GM18861 (cell line): ENCODE measurements around the gene SCFD1.
"Not testable (repeated sequence)": the region's sequence is repeated elsewhere in the genome, so short reads cannot be mapped to it uniquely, and the experiment has no call there.

ENCODE experiments used
- ATAC-seq: cut with Tn5 transposase; IDR thresholded peaks from one replicate; pipeline ENCODE4 v1.9.1; 2021; ENCODE audit not compliant: unreplicated experiment

Gene SCFD1

DNA sequence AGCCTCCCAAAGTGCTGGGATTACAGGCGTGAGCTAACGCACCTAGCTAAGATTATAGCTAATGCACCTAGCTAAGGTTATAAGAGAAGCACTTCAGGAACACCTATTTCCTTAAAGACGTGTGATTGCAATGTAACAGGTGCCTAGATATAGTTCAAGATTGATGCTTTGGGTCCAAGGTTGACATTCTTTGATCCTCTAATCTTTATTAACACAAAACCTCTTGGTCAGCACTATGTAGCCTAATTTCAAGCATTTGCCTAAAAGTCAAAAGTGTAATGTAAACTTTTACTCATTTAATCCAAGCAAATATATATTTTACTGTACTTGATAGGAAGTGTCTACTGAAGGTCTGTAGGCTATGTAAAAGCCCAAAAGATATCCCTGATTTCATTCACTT is 36.5 kb downstream of the SCFD1 start:
- ATAC-seq = no peak

DNA sequence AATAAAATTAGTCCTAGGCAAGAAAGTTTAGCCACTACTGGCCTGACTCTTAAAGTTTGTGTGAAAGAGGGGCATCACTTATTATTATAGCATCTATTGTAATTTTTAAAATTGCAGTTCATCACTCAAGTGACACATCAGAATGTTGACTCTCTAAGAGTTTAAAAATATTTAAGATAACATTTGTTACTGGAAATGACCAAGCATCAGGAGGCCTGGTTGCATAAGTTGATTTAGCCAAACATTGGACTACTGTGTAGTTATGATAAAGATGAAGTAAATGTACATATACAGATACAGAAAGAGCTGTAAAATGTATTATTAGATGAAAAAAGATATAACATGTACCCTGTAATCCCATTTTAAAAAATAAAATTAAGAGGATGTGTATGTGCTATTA is 47.5 kb downstream of the SCFD1 start:
- ATAC-seq = no peak

- ATAC-seq = no peak
Observed at GRCh38 chr14:30673071-30673470, 51.0 kb downstream of the SCFD1 start.

- ATAC-seq = no peak
Observed at GRCh38 chr14:30678926-30679431, 56.9 kb downstream of the SCFD1 start.

- ATAC-seq = no peak
Observed at GRCh38 chr14:30680036-30680435, 57.9 kb downstream of the SCFD1 start.

- not testable (repeated sequence) for ATAC-seq
Observed at GRCh38 chr14:30680776-30681175, 58.7 kb downstream of the SCFD1 start.

- ATAC-seq = no peak
Observed at GRCh38 chr14:30681752-30682355, 59.7 kb downstream of the SCFD1 start.

DNA sequence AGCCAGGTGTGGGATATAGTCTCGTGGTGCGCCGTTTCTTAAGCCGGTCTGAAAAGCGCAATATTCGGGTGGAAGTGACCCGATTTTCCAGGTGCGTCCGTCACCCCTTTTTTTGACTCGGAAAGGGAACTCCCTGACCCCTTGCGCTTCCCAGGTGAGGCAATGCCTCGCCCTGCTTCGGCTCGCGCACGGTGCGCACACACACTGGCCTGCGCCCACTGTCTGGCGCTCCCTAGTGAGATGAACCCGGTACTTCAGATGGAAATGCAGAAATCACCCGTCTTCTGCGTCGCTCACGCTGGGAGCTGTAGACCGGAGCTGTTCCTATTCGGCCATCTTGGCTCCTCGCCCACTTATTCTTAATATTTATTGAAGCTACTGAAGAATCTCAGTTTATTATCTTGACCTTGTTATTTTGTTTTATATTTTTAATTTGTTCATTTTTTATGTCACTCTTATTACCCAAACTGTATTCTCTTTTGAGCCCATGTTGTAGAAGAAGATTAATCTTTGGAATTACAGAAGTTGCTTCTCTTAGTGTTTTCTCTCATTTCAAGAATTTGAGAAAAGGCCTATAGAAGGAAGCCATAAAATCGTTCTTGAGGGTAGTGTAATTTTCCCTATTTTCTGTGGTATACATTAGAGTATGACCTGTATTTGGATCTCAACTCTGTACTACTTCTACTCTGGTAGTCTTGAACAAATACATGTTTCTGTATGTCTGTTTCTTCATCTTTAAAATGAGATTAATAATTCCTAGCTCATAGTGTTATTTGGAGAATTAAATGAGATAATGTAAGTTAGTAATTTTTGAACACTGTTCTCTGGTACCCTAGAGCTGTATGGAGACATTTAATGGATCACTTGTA is 68.6 kb downstream of the SCFD1 start:
- not testable (repeated sequence) for ATAC-seq

GRCh38 chr14:30691751-30692398 is 69.8 kb downstream of the SCFD1 start:
- no peak for ATAC-seq

GRCh38 chr14:30692669-30693068 is 70.5 kb downstream of the SCFD1 start:
- no peak for ATAC-seq

- no peak for ATAC-seq
Observed at GRCh38 chr14:30698463-30698862, 76.3 kb downstream of the SCFD1 start.

- ATAC-seq = no peak
Observed at GRCh38 chr14:30706704-30707103, 84.6 kb downstream of the SCFD1 start.

GRCh38 chr14:30708157-30708556 is 86.0 kb downstream of the SCFD1 start:
- no peak for ATAC-seq

DNA sequence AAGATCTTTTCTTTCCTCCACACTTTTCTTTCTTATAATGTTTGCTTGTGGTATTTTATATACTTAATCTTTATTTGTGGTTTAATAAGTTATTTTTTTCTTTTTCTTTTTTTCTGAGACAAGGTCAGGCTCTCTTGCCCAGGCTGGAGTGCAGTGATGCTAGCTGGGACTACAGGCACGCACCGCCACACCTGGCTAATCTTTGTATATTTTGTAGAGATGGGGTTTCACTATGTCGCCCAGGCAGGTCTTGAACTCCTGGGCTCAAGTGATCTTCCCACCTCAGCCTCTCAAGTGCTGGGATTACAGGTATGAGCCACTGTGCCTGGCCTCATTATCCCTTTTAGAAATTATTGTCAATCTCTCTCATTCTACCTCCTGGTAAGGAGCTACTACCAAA is 87.1 kb downstream of the SCFD1 start:
- ATAC-seq = no peak

- no peak for ATAC-seq
Observed at GRCh38 chr14:30710876-30711275, 88.8 kb downstream of the SCFD1 start.

GRCh38 chr14:30719137-30719536 is 97.0 kb downstream of the SCFD1 start:
- no peak for ATAC-seq

- no peak for ATAC-seq
Observed at GRCh38 chr14:30725763-30726162, 103.6 kb downstream of the SCFD1 start.

DNA sequence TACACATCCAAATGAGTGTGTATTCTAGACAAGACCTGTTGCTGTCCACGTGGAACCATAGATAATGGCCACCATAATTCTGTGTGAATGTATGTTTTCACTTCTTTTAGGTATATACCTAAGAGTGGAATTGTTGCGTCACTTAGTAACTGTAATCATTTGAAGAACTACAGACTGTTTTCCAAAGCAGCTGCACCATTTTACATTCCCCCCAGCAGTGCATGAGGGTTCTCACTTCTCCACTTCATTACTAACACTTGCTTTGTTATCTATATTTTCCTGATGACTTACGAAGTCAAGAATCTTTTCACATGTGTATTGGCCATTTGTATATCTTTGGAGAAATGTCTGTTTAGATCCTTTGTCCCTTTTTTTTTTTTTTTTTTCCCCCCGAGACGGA is 106.4 kb downstream of the SCFD1 start:
- ATAC-seq = no peak

DNA sequence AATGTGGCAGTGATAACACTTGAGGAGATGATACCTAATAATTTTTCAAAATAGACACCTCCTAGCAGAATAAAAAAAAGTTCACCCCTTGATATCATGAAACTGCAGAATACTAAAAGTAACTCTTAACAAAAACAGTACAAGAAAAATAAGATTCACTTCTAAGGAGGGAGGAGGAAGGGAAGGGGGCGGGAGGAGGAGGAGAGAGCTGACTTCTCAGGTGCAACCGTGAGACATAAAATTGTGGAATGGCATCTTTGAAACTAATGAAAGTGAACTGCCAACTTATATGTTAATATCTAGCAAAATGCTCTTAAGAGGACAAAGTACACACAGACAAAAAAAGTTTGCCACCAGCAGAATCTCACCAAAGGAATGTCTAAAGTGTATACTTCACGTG is 115.8 kb downstream of the SCFD1 start:
- no peak for ATAC-seq

GRCh38 chr14:30738978-30739377 is 116.9 kb downstream of the SCFD1 start:
- no peak for ATAC-seq

GRCh38 chr14:30748343-30748742 is 126.2 kb downstream of the SCFD1 start:
- ATAC-seq = no peak
